Ovary (tissue), 3 donors: ENCODE measurements around the gene PFDN5.

ENCODE experiments used
- POLR2A ChIP-seq: fragments of 450-650 bp; IDR thresholded peaks from one replicate; pipeline ENCODE4 v1.6.1; 2017; ENCODE audit warnings: antibody characterized with exemption, mild to moderate bottlenecking, moderate library complexity
- TF ChIP-seq, protein P1 (sequence below), 3 donors: fragments of 450-650 bp in 2 of 3; fragments of 200-600 bp in 1 of 3; IDR thresholded peaks; one replicate each; pipeline versions ENCODE4 v1.5.1 to v1.8.0; 2016 to 2022; ENCODE audit warnings: antibody characterized with exemption in 3 of 3, mild to moderate bottlenecking in 1 of 3
- donor health status: DM: no; HTN: no; CAD: no.

DNA sequence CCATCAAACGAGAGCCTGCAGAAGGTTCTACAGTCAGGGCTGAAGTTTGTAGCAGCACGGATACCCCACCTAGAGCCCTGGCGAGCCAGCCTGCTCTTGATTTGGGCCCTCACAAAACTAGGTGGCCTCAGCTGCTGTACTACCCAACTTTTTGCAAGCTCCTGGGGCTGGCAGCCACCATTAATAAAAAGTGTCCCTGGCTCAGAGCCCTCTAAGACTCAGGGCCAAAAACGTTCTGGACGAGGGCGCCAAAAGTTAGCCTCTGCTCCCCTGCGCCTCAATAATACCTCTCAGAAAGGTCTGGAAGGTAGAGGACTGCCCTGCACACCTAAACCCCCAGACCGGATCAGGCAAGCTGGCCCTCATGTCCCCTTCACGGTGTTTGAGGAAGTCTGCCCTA is 8.9 kb upstream of the PFDN5 start:
- TF ChIP-seq, protein P1, sequence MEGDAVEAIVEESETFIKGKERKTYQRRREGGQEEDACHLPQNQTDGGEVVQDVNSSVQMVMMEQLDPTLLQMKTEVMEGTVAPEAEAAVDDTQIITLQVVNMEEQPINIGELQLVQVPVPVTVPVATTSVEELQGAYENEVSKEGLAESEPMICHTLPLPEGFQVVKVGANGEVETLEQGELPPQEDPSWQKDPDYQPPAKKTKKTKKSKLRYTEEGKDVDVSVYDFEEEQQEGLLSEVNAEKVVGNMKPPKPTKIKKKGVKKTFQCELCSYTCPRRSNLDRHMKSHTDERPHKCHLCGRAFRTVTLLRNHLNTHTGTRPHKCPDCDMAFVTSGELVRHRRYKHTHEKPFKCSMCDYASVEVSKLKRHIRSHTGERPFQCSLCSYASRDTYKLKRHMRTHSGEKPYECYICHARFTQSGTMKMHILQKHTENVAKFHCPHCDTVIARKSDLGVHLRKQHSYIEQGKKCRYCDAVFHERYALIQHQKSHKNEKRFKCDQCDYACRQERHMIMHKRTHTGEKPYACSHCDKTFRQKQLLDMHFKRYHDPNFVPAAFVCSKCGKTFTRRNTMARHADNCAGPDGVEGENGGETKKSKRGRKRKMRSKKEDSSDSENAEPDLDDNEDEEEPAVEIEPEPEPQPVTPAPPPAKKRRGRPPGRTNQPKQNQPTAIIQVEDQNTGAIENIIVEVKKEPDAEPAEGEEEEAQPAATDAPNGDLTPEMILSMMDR (IDR thresholded peaks at IDR 0.05): no peak
- no peak for TF ChIP-seq POLR2A
